ENCODE results near the gene APOA1. TPM values are rescaled to one million over a fixed set of nuclear protein-coding genes. Genes with fewer than 3 reads are reported as not detected.

APOA1 gene
- total RNA-seq, 2 experiments from 2014 or later, result 0.33 TPM; not detected in 1

GRCh38 chr11:116866804-116867455 is 29.5 kb upstream of the APOA1 start:
- Mint-ChIP-seq H3K4me1 (peaks cover 4% of the 10 kb centered on the region), H3K36me3 (peaks cover 6% of the 10 kb centered on the region), H3K4me3 (no peak overlapping the region), H3K9me3 (no peaks in the 10 kb centered on the region), H3K27ac (no peak overlapping the region), H3K27me3 (no peaks in the 10 kb centered on the region)
- no peak for DNase-seq

DNA sequence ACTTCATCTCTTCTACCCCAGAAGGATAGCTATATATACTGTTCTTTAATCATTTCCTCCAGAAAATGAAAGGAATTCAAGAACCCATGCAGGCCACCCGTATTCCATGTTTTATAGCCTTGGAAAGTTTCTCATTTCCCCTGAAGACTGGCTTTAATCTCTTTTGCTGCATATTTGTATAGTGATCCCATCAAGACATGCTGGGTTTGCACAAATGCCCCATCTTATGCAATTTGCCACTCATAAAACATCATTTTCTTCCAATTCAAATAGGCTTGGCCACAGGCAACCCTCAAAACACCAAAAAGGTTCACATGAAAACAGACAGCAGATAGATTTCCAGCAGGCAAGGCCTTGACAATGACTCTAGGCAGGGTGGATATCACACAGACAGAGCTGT is 28.3 kb upstream of the APOA1 start:
- Mint-ChIP-seq H3K4me1 (peaks cover 4% of the 10 kb centered on the region), H3K27me3 (no peaks in the 10 kb centered on the region), H3K36me3 (peaks cover 15% of the 10 kb centered on the region), H3K9me3 (no peaks in the 10 kb centered on the region), H3K27ac (no peak overlapping the region), H3K4me3 (no peak overlapping the region)
- no peak for DNase-seq

DNA sequence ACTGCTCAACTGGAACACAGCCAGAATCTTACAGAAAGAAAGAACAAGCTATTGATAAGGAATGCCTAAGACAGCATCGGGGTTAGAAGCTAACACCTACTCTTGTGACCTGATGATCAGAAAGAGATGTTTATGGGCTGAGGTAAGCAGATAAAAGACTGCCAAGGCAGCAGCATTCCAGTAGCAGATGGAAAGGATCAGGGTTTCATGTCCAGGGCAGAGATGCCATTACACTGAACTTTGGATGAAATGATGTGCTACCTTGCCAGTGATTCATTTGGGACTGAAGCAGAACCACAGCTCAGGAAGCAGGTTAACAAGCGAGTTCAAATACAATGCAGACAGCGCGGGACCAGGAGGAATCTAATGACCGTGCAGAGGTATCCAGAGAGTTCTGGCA is 27.1 kb upstream of the APOA1 start:
- no peaks in the 10 kb centered on the region for H3K4me1 Mint-ChIP-seq
- H3K9me3 Mint-ChIP-seq, result no peaks in the 10 kb centered on the region
- peaks cover 17% of the 10 kb centered on the region for H3K36me3 Mint-ChIP-seq
- H3K27me3 Mint-ChIP-seq, result no peaks in the 10 kb centered on the region
- DNase-seq, result no peak
- H3K4me3 Mint-ChIP-seq, result no peak overlapping the region
- H3K27ac Mint-ChIP-seq, result no peak overlapping the region

- Mint-ChIP-seq H3K27ac (no peak overlapping the region), H3K36me3 (peaks cover 19% of the 10 kb centered on the region), H3K4me3 (no peak overlapping the region)
Observed at GRCh38 chr11:116862951-116863350, 25.5 kb upstream of the APOA1 start.

DNA sequence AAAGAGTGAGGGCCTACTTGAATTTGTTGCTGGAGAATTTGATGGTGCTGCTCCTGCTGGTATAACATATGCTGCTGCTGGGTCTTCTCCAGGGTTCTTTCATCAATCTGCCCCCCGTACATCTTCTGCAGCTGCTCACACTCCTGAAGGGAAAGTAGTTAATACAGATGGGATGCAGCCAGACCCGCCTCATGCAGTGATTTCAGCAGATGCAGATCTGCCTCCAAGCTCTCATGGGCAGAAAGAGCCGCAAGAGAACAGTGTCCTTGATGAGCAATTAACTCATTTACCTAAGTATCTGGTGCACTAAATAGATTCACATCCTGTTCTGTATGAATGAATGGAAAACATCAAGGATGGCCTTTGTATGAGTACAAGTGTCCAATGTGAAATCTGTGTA is 24.8 kb upstream of the APOA1 start:
- H3K36me3 Mint-ChIP-seq, result peaks cover 19% of the 10 kb centered on the region
- H3K4me1 Mint-ChIP-seq, result peaks cover under 1% of the 10 kb centered on the region
- no peak overlapping the region for H3K27ac Mint-ChIP-seq
- no peaks in the 10 kb centered on the region for H3K27me3 Mint-ChIP-seq
- DNase-seq, result no peak
- no peaks in the 10 kb centered on the region for H3K9me3 Mint-ChIP-seq
- H3K4me3 Mint-ChIP-seq, result no peak overlapping the region

More at GRCh38 chr11:116862951-116863350, 25.5 kb upstream of the APOA1 start:
- Mint-ChIP-seq H3K9me3 (no peaks in the 10 kb centered on the region), H3K27me3 (no peaks in the 10 kb centered on the region), H3K4me1 (no peaks in the 10 kb centered on the region)
- DNase-seq, result no peak

GRCh38 chr11:116861539-116861938 is 24.1 kb upstream of the APOA1 start:
- no peak overlapping the region for H3K27ac Mint-ChIP-seq
- no peak for DNase-seq
- H3K36me3 Mint-ChIP-seq, result peaks cover 19% of the 10 kb centered on the region
- peaks cover 5% of the 10 kb centered on the region for H3K4me1 Mint-ChIP-seq
- H3K9me3 Mint-ChIP-seq, result no peaks in the 10 kb centered on the region
- no peak overlapping the region for H3K4me3 Mint-ChIP-seq
- H3K27me3 Mint-ChIP-seq, result no peaks in the 10 kb centered on the region

GRCh38 chr11:116860303-116860702 is 22.9 kb upstream of the APOA1 start:
- Mint-ChIP-seq H3K9me3 (no peaks in the 10 kb centered on the region), H3K27me3 (no peaks in the 10 kb centered on the region), H3K4me1 (peaks cover 15% of the 10 kb centered on the region), H3K36me3 (peaks cover 26% of the 10 kb centered on the region), H3K4me3 (no peak overlapping the region), H3K27ac (no peak overlapping the region)
- DNase-seq, result no peak

DNA sequence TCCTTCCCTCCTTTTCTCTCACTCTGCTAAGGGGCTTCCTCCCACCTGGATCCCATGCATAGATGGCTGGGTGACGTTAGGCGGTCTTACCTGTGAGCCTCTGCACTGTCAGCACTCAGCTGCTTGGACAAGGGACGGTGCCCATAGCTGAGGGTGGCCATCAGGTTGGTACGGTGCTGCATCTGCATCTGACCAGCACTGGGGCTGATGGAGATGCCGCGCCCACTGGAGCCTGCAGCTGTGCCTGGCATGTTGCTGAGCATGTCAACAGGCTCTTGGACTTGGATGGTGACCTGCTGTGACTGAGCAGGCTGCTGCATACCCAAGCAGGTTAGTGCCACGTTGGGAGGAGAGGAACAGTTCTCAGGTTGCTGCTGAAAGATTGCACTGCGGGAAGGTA is 21.8 kb upstream of the APOA1 start:
- H3K4me1 Mint-ChIP-seq, result peaks cover 22% of the 10 kb centered on the region
- peaks cover 35% of the 10 kb centered on the region for H3K36me3 Mint-ChIP-seq
- DNase-seq, result no peak
- no peak overlapping the region for H3K4me3 Mint-ChIP-seq
- H3K9me3 Mint-ChIP-seq, result peaks cover 2% of the 10 kb centered on the region
- peak overlapping the region; percentile 10 for H3K27ac Mint-ChIP-seq
- no peaks in the 10 kb centered on the region for H3K27me3 Mint-ChIP-seq

DNA sequence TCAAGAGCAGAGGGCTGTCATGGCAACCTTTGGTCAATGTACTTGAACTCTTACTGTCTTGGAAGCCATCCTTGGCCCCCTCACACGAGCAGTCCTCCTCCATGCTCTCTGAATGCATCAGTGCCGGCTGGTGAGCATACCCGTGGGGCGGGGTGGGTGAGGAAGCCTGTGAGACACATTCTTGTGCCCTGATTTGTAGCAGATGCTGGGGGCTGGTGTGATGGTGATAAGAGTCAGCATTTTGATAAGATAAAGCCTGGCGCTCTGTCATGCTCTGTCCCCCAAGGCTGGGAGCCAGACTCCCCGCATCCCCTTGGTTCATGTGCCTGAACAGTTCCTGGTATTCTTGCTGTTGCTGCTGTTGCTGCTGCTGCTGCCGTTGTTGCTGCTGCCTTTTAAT is 20.5 kb upstream of the APOA1 start:
- Mint-ChIP-seq H3K36me3 (peaks cover 31% of the 10 kb centered on the region), H3K27ac (no peak overlapping the region), H3K4me3 (no peak overlapping the region), H3K27me3 (no peaks in the 10 kb centered on the region), H3K9me3 (peaks cover 2% of the 10 kb centered on the region), H3K4me1 (peaks cover 33% of the 10 kb centered on the region)
- no peak for DNase-seq

DNA sequence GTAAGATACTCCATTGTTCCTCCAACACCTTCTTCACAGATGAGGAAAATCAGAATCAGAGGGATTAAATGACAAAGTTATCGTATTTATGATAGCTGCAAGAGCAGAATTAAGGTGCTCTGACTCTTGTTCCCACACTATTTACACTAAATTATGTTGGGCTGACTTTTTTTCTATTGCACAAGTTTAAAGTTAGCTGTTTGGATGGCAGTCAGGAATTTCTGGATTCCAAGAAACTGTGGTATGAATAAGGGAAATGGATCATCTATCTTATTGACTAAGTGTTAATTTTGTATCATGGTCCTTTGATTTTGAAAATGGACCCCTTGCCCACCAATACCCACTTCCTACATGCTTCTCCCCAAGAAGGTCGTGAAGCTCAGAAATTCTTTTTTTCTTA is 19.9 kb upstream of the APOA1 start:
- peaks cover 2% of the 10 kb centered on the region for H3K9me3 Mint-ChIP-seq
- DNase-seq, result no peak
- no peaks in the 10 kb centered on the region for H3K27me3 Mint-ChIP-seq
- peaks cover 39% of the 10 kb centered on the region for H3K4me1 Mint-ChIP-seq
- H3K4me3 Mint-ChIP-seq, result no peak overlapping the region
- H3K27ac Mint-ChIP-seq, result no peak overlapping the region
- peaks cover 33% of the 10 kb centered on the region for H3K36me3 Mint-ChIP-seq

GRCh38 chr11:116856423-116856822 is 19.0 kb upstream of the APOA1 start:
- Mint-ChIP-seq H3K4me1 (peaks cover 48% of the 10 kb centered on the region), H3K9me3 (peaks cover 2% of the 10 kb centered on the region), H3K27ac (no peak overlapping the region), H3K27me3 (no peaks in the 10 kb centered on the region), H3K36me3 (peaks cover 28% of the 10 kb centered on the region), H3K4me3 (no peak overlapping the region)
- no peak for DNase-seq

DNA sequence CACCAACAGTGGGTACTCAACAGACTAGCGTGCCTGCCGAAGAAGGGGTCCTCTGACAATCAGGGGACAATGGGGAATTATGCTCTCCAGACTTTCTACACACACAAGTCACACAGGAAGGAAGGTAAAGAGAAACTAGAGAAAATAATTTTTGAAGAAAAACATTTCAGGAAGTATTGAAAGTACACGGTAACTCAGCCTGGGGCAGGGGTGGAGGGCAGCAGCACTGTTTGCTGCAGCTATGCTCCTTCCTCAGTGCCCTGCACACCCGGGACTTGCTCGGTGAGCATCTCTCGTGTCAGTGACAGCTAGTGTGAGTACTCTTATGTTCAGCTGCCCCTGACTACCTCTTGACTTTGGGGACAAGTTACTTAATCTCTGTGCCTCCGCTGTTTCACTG is 18.0 kb upstream of the APOA1 start:
- Mint-ChIP-seq H3K4me3 (no peak overlapping the region), H3K27ac (no peak overlapping the region), H3K27me3 (no peaks in the 10 kb centered on the region), H3K36me3 (peaks cover 21% of the 10 kb centered on the region), H3K9me3 (peaks cover 2% of the 10 kb centered on the region), H3K4me1 (peaks cover 53% of the 10 kb centered on the region)
- no peak for DNase-seq

- Mint-ChIP-seq H3K27ac (peak overlapping the region; percentile 84), H3K4me1 (peaks cover 53% of the 10 kb centered on the region), H3K9me3 (peaks cover 2% of the 10 kb centered on the region), H3K36me3 (peaks cover 18% of the 10 kb centered on the region), H3K27me3 (no peaks in the 10 kb centered on the region), H3K4me3 (peak overlapping the region; percentile 30)
- DNase-seq, result peak; percentile 52
Observed at GRCh38 chr11:116853461-116854073, 16.1 kb upstream of the APOA1 start.

DNA sequence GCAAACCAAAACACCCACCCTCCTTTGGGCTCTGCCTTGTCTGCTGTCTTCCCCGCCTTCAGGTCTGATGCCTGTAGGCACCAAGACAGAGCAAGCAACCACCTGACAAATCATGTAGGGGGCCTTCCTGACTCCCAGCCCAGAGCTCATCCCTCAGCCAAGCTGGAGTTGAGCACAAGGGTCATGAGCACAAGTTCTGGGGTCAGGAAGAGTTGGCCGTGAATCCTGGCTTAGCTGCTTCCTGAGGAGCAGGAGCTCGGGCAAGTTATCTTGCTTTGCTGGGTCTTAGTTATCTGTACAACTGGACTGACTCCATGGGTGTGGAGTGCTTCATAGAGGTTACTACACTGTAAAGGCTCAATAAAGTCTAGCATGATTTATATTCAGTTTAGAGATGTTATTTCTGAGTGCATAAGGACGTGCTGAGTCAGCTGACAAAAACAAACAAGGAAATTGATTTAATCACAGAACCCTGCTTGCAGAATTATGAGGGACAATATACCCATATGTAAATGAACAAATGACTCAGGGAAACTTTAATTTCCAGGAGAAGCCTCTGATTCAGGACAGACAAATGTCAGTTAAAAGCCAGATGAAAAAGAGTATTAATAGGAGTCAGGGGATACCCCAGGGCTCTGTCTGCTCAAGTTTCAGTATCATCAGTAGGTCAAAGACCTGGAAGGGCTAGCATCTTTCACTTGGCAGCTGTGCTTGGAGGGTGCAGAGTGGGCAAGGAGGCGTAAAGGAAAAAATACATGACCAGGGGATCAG is 15.0 kb upstream of the APOA1 start:
- Mint-ChIP-seq H3K4me1 (peaks cover 53% of the 10 kb centered on the region), H3K36me3 (peaks cover 18% of the 10 kb centered on the region), H3K4me3 (peak overlapping the region; percentile 12), H3K27me3 (no peaks in the 10 kb centered on the region), H3K9me3 (peaks cover 2% of the 10 kb centered on the region), H3K27ac (peak overlapping the region; percentile 84)
- peak; percentile 23 for DNase-seq

DNA sequence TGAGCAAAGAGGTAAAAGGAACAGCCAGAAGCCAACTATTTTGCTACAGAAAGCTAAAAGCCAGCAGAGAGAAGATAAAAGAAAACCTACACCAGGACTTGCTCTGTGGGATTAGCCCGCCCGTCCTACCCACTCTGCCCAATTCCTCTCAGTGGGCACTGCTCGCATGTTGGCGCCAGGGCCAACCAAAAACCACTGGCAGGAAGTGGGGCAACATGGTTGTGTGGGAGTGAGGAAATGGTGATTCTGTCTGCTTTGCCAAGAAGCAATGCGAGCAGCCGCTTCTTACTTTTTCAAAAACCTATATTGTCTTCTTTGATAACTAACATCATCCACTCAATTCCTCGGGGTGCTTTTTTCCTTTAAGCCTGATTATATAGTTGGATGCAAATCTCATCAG is 14.2 kb upstream of the APOA1 start:
- H3K4me1 Mint-ChIP-seq, result peaks cover 49% of the 10 kb centered on the region
- peaks cover 21% of the 10 kb centered on the region for H3K36me3 Mint-ChIP-seq
- H3K9me3 Mint-ChIP-seq, result peaks cover 2% of the 10 kb centered on the region
- no peaks in the 10 kb centered on the region for H3K27me3 Mint-ChIP-seq
- H3K27ac Mint-ChIP-seq, result peak overlapping the region; percentile 84
- peak; percentile 57 for DNase-seq
- H3K4me3 Mint-ChIP-seq, result peak overlapping the region; percentile 12

Measured in activated naive CD8-positive, alpha-beta T cell treated with anti-CD3 and anti-CD28 coated beads for 36 hours (primary cell).